Right renal pelvis (tissue), 4 donors: ENCODE measurements around the gene DENND10. TPM values are rescaled to one million over a fixed set of nuclear protein-coding genes. Genes with fewer than 3 reads are reported as not detected.
"Not testable (repeated sequence)": the region's sequence is repeated elsewhere in the genome, so short reads cannot be mapped to it uniquely, and the experiment has no call there.

Source experiments
- DNase-seq, 4 donors: peaks; one replicate each; pipeline ENCODE4 v3.0.0-alpha.2; 2013; ENCODE audit warnings: low read depth in 4 of 4, low spot score in 3 of 4, missing footprints in 1 of 4
- polyA plus RNA-seq, 4 donors: library from polyadenylated mRNA; unstranded; fragments of 120-200 nt; gene quantifications; one replicate each; pipeline ENCODE4 v1.2.1, GENCODE V29; 2013; ENCODE audit not compliant: insufficient read length in 4 of 4

The DENND10 gene
- polyA plus RNA-seq, 4 donors: 47.8 to 70.9 (median 58.1) TPM

DNA sequence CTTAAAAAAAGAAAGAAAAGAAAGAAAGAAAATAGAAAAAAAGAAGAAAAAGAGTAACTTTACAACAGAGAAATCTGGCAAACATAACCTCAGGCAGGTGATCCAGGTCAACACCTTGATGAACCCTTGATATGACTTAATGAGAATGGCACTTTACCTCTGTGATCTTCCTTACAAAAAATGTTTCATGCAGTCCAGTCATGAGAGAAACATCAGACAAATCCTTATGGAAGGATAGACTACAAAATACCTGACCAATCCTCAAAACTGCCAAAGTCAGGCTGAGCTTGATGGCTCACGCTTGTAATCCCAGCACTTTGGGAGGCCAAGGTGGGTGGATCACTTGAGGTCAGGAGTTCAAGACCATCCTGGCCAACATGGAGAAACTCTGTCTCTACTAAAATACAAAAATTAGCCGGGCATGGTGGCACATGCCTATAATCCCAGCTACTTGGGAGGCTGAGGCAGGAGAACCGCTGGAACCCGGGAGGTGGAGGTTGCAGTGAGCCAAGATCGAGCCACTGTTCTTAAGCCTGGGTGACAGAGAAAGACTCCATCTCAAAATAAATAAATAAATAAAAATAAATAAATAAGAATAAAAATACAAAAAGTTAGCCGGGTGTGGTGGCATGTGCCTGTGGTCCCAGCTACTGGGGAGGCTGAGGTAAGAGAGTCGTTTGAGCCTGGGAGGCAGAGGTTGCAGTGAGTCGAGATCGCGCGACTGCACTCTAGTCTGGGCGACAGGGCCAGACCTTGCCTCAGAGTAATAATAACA is 7.1 kb upstream of the DENND10 start:
- DNase-seq: not testable (repeated sequence)

DNA sequence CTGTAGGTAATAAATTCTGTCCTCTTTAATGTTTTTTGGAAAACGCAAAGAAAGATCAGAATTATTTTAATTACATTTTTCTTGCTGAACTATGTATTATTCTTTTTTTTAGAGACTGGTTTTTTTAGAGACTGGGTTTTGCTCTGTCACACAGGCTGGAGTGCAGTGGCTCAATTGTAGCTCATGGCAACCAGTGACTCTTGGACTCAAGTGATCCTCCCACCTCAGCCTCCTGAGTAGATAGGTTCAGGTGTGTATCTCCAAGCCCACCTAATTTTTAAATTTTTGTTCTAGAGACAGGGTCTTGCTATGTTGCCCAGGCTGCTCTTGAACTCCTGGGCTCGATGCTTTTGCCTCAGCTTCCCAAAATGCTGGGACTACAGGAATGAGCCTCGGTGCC is 5.3 kb upstream of the DENND10 start:
- no peak for DNase-seq

DNA sequence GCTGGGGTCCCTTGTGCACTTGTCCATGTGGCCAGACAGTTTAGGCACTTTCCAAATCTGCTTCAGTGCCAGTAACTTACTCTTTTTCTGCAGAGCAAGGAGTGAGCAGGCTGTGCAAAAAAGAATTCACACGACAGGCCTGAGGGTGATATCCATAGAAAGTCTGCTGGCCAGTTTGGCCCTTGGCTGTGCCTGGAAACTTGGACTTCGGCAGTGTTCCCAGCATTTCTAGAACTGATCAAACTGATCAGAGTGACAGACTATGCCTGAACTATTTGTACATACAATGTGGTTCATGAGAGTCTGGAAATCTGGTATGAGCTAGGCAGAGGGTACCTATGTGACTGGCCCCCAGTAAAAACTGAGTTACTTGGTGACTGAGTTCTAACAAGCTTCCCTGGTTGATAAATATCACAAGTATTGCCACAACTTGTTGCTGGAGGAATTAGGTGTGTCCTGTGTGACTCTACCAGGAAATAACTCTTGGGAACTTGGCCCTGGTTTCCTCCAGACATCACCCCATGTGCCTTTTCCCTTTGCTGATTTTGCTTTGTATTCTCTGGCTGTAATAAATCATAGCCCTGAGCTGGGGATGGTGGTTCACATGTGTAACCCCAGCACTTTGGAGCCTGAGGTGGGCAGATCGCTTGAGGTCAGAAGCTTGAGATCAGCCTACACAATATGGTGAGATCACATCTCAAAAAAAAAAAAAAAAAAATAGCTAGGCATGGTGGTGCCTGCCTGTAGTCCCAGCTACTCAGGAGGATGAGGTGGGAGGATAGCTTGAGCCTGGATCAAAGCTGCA is 3.3 kb upstream of the DENND10 start:
- DNase-seq: no peak

DNA sequence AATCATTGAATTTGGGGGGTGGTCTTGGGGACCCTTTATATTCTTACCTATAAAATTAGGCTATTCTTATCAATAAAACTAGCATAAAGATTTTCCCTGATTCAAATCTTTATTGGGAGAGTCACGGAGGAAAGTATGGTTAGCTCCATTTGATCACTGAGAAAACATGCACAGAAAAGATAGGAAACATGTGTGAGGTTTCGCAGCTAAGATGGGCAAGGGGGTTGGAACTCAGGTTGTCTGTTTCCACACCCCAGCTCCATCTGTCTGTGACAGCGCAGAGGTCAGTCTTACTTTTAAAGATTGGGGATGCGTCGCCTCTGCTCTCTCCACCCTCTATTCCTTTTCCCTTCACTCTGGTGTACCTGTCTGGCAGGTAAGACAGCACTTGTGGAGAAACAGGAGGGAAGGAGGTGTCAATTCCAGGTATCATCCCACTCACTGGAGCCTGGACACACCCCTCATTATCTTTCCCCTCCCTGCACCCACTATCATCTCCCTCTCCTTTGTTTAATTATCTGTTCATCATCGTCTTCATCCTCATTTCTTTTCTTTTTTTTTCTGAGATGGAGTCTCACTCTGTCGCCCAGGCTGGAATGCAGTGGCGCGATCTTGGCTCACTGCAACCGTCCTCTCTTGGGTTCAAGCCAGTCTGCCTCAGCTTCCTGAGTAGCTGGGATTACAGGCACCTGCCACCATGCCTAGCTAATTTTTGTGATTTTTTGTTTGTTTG is 2.4 kb upstream of the DENND10 start:
- DNase-seq: no peak

DNA sequence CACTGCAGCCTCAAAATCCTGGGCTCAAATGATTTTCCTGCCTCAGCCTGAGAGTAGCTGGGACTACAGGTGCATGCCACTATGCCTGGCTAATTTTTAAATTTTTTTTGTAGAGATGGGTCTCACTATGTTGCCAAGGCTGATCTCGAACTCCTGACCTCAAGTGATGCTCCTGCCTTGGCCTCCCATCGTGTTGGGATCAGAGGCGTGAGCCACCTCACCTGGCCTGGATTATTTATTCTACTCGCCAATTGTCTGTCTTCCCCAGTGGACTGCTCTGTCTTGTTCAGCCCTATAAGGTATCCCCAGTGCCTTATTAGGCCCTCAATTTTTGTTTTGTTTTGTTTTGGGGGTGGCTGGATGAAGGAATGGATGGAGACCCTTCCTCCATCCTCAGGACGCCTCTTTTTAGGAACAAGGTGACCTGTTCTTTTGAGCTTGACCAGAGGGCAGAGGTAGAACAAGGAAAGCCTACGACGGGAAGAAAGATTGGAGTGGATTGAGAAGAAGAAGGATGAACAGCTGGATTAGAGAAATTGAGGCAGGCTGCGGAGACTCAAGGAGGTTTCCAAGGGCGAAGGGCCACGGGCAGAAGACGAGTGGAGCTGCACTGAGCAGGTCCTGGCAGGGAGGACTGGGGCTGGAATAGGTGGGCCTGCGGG is 541 bp upstream of the DENND10 start:
- no peak for DNase-seq

DNA sequence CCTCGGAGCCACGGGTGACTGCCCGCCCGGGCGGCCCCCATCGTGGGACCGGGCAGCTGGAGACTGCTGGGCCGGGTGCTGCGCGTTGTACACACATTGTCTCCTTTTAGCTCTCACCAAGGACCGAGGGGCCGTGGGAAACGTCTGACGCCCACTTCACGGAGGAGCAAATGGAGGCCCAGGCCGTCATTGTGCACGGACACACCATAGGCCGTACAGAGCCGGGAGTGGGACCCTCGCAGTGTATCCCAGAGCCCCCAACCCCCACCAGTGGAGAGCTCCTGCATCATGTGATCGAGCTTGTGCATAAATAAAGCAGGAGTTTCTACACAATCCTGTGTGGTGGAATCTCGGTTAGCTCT is 722 bp downstream of the DENND10 start:
- peak in 1 of 4 donors; percentile 21 for DNase-seq

DNA sequence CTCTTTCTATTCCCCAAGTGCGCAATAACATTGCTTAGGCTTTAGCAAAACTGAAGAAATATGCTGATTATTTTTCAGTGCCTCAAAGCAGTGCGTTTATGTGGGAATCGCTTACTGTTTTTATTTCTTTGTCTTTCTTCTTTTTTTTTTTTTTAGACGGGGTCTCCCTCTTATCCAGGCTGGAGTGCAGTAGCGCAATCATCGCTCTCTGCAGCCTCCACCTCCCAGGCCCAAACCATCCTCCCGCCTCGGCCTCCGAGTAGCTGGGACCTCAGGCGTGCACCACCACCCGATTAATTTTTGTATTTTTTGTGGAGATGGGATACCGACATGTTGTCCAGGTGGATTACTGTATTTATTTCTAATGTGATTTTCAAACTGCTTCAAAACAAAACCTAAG is 1.2 kb downstream of the DENND10 start:
- no peak for DNase-seq

DNA sequence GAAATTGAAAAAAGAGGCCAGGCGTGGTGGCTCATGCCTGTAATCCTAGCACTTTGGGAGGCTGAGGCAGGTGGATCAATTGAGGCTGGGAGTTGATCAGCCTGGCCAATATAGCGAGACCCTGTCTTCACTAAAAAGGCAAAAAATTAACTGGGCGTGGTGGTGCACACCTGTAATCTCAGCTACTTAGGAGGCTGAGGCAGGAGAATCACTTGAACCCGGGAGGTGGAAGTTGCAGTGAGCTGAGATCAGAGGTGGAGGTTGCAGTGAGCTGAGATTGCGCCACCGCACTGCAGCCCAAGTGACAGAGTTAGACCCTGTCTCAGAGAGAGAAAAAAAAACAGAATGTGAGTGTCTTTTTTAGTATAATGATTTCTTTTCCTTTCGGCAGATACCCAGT is 2.0 kb downstream of the DENND10 start:
- not testable (repeated sequence) for DNase-seq

DNA sequence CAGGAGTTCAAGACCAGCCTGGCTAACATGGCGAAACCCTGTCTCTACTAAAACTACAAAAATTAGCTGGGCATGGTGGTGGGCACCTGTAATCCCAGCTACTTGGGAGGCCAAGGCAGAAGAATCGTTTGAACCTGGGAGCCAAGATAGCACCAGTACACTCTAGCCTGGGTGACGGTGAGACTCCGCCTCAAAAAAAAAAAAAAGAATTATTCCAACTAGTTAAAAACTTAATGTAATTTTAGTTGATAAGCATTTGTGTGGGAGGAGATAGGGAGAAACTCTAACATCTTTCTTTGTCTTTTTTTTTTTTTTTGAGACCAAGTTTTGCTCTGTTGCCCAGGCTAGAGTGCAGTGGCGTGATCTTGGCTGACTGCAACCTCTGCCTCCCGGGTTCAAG is 3.2 kb downstream of the DENND10 start:
- not testable (repeated sequence) for DNase-seq

DNA sequence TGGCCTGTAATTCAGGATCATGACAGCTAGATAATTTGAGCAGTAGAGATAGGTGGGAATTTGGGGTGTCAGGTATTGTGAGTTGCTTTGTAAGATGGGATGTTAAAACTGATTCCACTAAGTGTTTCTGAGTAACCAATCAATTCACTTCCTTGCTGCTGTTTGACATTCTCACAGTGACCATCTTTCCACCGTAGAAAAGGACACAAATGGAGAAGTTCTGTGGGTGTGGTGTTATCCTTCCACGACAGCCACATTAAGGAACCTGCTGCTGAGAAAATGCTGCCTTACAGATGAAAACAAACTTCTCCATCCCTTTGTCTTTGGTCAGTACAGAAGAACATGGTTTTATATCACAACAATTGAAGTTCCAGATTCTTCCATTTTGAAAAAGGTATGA is 3.9 kb downstream of the DENND10 start:
- not testable (repeated sequence) for DNase-seq

DNA sequence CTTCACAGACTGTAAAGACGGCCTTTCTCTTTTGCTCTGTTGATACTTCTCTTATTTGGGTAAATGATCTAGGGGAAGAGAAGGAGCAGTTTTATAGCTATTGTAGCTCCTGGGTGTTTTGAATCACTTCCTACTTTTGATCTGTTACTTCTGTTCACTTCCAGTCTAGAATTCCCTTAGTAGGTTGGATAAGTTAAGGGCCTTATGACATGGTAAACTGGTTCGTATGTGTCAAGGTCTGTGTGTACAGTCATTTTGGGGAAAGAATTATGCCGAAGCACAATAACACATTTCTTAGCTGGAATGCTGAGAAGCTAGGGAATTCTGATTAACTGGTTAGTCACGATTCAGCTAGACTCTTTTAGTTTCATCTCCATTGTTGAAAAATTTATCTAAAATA is 8.1 kb downstream of the DENND10 start:
- DNase-seq: no peak

DNA sequence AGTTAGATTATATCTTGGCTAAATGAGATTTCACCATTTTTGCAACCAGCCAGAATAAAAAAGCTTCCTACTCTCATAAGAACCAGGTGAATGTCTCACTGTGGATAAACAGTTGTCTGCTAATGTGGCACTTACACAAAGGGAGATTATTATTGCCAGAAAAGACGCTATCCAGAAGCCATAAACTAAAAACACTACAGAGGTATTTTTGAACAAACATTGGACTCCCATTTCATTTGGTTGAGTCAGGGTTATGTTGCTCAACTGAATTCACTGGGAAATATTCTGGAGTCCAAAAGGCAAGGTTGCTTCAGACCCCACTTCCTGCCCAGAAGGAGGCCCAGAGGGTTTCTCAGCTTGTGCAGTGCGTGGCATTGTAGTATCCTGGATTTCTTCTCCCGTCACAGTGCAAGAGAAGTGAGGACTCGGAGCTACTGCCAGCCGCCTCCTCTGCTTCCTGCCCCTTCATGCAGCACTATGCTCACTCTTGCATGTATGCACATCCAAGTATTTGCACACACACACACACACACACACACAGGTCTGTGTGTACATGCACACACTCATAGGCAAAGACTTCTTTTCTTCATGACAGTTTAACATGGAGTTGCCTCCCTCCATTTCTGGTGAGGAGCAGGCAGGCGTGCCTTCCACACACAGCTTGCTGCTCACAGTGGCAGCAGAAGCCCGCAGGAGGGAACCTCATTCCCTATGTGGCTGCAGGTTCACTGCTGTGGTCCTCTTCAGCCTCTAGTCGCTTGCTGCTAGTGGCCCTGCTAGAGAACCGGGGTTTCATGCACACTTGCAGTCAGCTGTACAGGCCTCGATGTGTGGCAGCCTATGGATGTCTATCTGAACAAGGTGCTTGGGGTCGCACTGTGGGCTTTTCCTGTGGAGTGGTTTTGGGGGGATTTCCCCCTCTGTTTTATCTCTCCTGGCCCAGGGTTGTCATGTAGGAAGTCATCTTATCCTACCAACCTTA is 10.1 kb downstream of the DENND10 start:
- no peak for DNase-seq

DNA sequence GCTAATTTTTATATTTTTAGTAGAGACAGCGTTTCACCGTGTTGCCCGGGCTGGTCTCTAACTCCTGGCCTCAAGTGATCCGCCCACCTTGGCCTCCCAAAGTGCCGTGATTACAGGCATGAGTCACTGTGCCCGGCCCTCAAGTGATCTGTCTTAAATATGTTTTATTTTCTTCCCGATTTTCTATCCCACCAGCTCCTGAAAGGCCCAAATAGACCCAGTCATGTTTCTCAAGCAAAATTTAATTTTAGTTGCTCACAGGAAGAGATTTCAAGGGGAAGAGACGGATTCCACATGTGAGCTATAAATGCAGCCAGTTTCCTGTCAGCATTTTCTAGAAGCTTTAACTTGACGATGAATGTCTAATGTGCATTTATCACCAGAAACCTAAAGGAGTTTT is 12.0 kb downstream of the DENND10 start:
- no peak for DNase-seq

DNA sequence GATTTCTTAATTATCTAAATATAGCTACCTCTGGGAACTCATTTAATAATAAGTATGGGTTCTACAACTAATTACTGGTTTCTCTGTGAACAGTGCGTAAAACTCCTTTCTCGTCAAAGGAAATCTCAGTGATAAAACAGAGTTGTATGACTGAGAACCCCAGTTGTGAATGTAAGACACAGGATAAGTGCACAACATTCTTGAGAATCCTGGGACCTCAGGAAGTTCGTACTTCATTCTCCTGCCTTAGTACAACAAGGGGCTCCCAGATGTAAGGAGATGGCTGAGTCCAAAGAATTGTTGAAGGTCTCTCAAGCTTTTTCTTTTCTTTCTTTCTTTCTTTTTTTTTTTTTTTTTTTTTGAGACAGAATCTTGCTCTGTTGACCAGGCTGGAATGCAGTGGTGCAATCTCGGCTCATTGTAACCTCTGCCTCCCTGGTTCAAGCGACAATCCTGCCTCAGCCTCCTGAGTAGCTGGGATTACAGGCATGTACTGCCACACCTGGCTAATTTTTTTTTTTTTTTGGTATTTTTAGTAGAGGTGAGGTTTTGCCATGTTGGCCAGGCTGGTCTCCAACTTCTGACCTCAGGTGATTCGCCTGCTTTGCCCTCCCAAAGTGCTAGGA is 12.5 kb downstream of the DENND10 start:
- no peak for DNase-seq

DNA sequence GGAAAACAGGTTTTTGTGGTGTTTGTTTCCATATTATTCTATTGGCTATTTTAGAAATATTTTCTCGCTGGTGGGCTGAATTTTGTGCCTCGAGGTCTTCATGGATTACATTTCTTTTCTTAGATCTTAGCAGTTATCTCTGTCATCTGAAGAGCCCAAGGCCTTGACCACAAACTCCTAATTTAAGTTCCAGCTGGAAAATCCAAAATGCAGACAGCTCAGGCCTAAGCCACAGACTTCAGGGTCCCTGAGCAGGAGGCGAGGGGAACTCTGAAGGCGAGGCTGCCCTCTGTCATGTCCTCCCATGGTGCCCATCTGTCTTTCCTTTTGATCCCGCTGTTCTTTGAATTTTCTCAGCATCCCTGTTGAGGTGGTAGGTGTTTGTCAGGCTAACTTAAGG is 14.3 kb downstream of the DENND10 start:
- DNase-seq: no peak

DNA sequence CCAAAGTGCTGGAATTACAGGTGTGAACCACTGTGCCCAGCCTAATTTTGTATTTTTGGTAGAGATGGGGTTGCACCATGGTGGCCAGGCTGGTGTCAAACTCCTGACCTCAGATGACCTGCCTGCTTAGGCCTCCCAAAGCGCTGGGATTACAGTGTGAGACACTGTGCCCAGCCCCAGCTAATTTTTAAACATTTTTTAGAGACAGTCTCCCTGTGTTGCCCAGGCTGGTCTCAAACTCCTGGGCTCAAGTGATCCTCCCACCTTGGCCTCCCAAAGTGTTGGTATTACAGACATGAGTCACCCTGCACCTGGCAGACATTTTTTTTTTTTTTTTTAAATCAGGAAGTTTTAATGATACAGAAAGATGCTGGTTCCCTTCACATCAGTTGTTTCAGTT is 15.5 kb downstream of the DENND10 start:
- DNase-seq: no peak

DNA sequence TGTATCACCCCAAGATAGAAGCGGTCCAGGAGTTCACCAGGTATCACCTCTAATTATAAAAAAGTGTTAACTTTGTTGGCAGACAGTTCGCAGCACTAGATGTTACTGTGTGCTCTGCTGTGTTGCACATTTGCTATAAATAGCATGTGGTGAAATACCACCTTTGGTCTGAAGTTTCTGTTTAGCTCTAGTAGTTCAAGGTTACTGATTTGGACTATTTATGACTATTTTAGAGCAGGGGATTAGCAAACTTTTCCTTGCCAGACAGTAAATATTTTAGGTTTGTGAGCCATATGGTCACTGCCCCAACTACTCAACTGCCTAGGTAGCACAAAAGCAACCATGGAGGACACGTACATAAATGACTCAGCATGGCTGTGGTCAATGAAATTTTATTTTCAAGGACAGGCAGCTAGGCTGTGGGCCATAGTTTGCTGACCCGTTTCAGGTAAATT is 16.5 kb downstream of the DENND10 start:
- no peak for DNase-seq

DNA sequence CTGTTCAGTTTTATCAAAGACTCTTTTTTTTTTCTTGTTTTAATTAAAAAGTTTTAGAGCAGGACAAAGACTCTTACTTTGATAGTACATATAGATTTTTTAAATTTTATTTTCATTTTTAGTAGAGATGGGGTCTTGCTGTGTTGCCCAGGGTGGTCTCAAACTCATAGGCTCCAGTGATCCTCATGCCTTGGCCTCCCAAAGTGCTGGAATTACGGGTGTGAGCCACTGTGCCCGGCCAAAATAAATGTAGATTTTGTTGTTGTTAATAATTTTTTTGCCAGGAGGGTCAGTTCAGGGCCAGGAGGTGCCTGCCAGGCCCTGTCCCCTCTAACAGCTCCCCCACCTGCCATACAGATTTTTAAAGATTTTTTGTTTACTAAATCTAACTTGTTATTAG is 17.0 kb downstream of the DENND10 start:
- DNase-seq: no peak

DNA sequence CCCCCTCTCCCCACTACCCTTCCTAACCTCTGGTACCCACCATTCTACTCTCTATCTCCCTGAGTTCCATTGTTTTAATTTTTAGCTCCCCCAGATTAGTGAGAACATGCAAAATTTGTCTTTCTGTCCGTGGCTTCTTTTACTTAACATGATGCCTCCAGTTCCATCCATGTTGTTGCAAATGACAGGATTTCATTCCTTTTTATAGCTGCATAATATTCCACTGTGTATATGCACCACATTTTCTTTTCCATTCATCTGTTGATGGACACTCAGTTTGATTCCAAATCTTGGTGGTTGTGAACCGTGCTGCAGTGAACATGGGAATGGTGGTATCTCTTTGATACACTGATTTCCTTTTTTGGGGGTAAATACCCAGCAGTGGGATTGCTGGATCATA is 22.0 kb downstream of the DENND10 start:
- DNase-seq: no peak
